Activated naive CD4-positive, alpha-beta T cell treated with Interleukin-2 at 50 U/mL for 16 hours (primary cell): ENCODE results near the gene HNMT.
"Not testable (repeated sequence)": the region's sequence is repeated elsewhere in the genome, so short reads cannot be mapped to it uniquely, and the experiment has no call there.

ENCODE experiments used
- DNase-seq: peaks from one replicate; pipeline ENCODE4 v3.0.0-alpha.2; 2020

The HNMT gene

DNA sequence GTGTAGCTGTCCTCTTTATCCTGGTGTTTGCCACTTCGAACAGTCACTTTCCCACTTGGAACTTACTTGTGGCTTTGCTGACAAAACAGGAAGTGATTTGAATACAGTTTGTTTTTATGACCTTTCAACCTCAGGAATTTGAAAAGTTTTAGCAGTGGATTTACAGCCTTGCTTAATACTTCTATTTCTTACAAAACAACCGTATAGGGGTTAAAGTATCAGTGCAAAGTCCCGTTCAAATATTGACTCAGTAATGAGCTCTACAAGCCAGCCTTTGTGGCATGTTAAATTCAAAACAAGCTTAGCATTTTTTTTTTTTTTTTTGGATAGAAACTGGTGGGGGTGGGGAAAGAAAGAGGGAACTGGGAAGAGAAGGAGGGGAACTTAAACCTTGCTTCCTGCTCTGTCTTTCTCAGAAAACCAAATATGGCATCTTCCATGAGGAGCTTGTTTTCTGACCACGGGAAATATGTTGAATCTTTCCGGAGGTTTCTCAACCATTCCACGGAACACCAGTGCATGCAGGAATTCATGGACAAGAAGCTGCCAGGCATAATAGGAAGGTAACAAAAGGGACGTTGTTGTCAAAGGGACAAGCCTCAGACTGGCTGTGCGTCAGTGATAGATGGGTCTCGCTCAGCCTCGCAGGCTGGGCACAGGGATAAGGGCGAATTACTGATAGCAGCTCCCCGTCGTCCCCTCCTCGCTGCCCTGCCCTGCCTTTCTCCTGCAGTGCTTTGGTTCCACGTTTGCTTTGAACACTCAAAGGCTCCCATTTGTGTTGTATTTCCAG, at the start of gene HNMT:
Gene HNMT, plus strand, starts transcription at position 408 of the 793 bp plus-strand sequence. Its CDS starts 19 bp downstream, at position 427.
- DNase-seq = no peak

DNA sequence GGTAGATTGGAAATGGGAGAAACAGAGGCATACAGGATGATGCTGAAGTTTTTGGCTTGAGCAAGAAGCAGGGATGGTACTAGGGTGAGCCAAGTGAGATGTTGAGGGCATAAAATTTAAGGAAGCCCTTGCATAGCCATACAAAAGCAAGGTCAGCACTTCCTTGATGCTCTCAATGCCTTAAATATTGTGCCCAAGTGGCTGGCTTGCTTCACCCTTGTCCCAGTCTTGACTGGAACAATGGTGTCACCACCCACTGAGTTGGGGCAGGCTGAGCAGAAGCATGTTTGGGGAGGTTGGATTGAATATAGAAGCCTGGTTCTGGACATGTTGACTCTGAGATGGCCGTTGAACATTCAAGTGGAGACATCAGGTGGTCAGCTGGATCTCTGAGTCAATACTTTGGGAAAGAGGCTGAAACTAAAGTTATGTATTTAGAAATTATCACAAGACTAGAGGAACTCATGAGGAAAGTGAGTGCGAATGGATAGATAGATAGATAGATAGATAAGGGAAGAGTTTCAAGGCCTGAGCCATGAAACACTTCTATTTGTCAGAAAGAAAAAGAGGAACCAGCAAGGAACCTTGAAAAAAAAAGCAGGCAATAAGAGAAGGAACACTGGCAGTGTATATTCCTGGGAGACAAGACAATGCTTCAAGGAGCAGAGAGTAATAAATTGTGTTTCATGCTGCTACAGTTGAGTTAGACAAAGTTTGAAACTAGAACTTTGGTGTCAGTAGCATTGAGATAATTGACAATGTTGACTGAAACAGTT, 43.0 kb upstream of the HNMT start:
- no peak for DNase-seq

DNA sequence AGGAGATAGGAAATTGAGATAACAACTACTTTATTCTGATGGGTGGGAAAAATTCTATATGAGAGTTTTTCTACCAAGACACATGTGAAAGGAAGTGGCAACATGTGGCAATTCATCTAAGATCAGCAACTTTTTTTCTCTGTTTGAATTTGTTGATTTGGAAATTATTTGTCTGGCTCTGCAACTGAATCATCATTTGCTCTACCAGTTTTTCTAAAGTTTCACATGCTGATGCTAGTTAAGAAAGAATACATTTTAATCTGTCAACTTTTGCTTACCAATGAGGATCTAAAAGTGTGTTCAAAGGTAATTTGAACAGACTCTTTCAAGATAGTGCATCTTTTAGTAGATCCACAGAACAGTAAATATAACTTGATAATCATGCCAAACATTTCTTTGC, 42.1 kb upstream of the HNMT start:
- DNase-seq = not testable (repeated sequence)

- DNase-seq = no peak
Measured at GRCh38 chr2:137924019-137924418, 40.3 kb upstream of the HNMT start.

DNA sequence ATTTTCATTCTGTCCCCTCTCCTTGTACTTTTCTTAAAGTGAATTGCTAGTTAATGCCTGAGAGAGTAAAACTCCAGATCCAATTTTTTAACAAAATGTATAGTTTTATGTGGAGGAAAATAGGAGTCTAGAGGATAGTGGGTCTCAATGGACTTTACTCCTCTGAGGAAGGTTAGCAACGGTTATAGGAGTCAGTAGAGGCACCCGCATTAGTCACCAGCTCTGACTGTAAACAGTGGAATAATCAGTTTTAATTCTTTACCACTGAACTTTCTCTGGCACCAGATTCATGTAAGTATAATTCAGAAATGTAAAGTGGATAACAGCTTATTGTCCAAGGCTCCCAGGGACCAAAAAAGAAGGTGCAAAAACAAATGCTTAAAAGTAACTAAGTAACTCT, 38.7 kb upstream of the HNMT start:
- no peak for DNase-seq

DNA sequence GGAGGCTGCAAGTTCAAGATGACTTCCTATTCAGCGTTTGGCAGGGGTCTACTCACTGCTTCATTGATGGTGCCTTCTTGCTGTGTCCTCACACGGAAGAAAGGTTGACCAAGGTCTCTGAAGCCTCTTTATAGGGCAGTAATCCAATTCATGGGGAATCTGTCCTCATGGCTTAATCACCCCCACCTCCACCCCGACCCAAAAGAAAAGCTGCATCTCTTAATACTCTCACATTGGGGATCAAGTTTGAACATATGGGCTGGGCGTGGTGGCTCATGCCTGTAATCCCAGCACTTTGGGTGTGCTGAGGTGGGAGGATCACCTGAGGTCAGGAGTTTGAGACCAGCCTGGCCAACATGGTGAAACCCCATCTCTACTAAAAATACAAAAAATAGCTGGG, 36.4 kb upstream of the HNMT start:
- DNase-seq = no peak

DNA sequence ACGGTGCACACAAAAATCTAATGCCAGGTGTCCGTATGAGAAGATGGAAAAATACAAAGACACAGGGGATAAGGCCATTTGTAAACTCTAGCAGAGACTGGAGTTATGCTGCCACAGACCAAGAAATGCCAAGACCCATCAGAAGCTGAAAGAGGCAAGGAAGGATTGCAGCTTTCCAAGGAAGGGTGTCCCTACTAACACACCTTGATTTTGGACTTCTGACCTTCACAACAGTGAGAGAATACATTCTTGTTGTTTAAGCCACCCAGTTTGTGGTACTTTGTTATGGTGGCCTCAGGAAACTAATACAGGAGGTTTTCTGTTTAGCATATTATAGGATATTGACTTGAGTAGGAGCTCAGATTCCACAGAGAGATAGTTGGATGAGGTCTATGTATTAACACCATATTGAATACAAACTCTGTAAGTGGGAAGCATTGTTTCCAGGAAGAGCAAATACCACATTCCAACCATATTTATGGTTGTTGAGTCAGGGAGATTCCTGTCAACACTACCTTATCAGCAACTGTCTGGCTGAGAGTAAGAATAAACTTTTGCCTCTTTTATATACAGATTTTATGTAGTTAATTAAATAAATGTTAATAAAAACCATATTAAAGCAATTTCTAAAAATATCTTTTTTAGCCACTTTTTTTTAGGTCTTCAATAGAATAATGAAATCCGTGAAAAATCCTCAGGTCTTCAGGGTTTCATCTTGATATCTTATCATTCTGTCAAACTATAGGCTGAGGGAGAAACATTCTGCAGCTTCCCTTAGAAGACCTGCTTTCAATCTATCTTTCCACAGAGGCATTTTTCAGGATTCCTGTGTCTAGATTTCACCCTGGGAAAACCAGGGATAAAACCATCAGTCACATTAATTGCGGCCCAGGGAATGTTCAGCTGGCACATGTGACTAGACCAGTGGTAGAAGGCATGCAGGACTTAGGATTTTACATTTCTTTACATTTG, 35.4 kb upstream of the HNMT start:
- no peak for DNase-seq

GRCh38 chr2:137929519-137929916, 34.8 kb upstream of the HNMT start:
- no peak for DNase-seq

- DNase-seq = no peak
Measured at GRCh38 chr2:137930146-137930545, 34.1 kb upstream of the HNMT start.

DNA sequence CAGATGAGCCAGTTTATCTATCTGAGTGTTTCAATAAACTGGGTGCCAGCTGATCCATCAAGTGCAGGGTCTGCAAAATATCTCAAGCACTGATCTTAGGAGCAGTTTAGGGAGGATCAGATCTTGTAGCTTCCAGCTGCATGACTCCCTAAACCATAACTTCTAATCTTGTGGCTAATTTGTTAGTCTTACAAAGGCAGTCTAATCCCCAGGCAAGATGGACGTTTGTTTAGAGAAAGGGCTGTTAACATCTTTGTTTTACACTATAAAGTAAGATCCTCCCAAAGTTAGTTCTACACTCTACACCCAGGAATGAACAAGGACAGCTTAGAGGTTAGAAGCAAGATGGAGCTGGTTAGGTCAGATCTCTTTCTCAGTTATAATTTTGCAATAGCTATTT, 28.7 kb upstream of the HNMT start:
- no peak for DNase-seq

- no peak for DNase-seq
Measured at GRCh38 chr2:137937246-137937645, 27.0 kb upstream of the HNMT start.

GRCh38 chr2:137937778-137938177, 26.5 kb upstream of the HNMT start:
- no peak for DNase-seq

GRCh38 chr2:137938204-137938603, 26.1 kb upstream of the HNMT start:
- no peak for DNase-seq

- DNase-seq = no peak
Measured at GRCh38 chr2:137939026-137939425, 25.2 kb upstream of the HNMT start.

- no peak for DNase-seq
Measured at GRCh38 chr2:137940154-137940553, 24.1 kb upstream of the HNMT start.

GRCh38 chr2:137942037-137942832, 22.0 kb upstream of the HNMT start:
- no peak for DNase-seq

DNA sequence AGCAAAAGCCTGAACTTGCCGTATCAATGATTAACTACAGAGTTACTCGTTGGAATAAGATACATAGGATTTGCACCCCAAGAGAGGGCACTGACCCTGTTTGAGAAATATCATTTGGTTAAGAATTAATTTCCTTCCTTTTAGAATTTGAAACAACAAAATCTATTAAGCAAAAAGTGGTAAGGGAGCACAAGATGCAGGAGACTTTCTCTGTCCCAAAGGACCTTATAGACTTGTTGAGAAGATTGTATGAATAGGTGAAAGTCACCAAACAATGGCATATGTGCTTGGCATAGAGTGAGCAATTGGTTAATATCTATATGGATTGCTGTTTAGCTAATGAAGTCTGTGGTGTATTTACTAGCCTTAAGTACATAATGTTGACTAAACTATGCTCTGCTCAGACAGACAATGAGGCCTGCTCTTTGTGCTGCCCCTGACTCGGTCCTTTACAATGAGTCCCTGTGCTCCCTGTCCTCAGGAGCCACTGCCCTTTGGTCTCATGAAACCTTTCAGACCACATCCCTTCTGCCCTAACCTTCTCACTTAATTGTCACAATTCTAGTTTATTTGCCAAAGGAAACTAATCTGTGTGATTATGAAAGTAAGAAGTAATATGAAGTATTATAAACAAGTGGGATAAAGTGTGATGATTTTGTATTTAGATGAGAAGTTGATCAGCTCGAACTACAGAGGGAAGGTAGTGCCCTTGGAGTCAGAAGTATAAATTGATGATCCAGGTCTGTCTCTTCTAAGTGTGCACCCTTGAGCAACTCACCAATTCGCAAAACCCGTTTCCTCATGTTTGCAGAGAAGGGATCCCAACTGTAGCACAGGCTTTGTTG, 21.2 kb upstream of the HNMT start:
- no peak for DNase-seq

GRCh38 chr2:137943678-137944347, 20.5 kb upstream of the HNMT start:
- DNase-seq = no peak

GRCh38 chr2:137944714-137945113, 19.6 kb upstream of the HNMT start:
- DNase-seq = no peak

DNA sequence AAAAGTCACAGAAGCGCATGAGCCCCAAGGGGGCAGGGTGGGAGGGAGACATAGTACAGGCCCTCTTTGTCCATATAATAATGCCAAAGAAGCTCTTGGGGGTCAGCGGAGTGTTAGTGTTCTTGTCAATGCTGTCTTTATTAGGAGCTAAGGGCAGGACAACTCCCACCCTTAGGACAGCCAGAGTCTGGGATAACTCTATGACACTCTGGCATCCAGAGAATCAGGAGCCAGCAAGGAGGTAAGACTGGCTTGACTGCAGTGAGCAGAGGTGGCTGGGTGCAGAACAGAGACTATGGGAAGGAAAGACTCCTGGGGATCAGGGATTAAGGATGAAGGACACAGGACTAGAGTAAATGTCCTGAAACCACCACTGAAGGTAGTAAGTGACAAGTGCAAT, 19.0 kb upstream of the HNMT start:
- DNase-seq = no peak

- DNase-seq = no peak
Measured at GRCh38 chr2:137946227-137946626, 18.0 kb upstream of the HNMT start.
